BLaER1 treated with 17β-estradiol and CSF1 and Interleukin-3, amounts not matched to agents 10 nM and 100 nM (cell line): ENCODE measurements around the gene ARMC8.

Source experiments
- H3K27ac ChIP-seq, 11 experiments: shearing (Covaris generic); formaldehyde crosslinking; 2 replicates each; pipeline ENCODE4 v1.8.1; 2022
- H3K27me3 ChIP-seq, 11 experiments: shearing (Covaris generic); formaldehyde crosslinking; 2 replicates each; pipeline ENCODE4 v1.8.1; 2022
- H3K36me3 ChIP-seq, 11 experiments: shearing (Covaris generic); formaldehyde crosslinking; 2 replicates each; pipeline ENCODE4 v1.8.1; 2022
- H3K4me1 ChIP-seq, 10 experiments: shearing (Covaris generic); formaldehyde crosslinking; 2 replicates each; pipeline ENCODE4 v1.8.1; 2022
- H3K4me2 ChIP-seq, 11 experiments: shearing (Covaris generic); formaldehyde crosslinking; 2 replicates each; pipeline ENCODE4 v1.8.1; 2022
- H3K4me3 ChIP-seq, 10 experiments: shearing (Covaris generic); formaldehyde crosslinking; 2 replicates each; pipeline ENCODE4 v1.8.1; 2022
- H3K9ac ChIP-seq, 11 experiments: shearing (Covaris generic); formaldehyde crosslinking; 2 replicates each; pipeline ENCODE4 v1.8.1; 2022
- H3K9me3 ChIP-seq, 11 experiments: shearing (Covaris generic); formaldehyde crosslinking; replicated peaks in 1 of 11; 2 replicates each; pipeline ENCODE4 v1.8.1; 2022
- H4K20me1 ChIP-seq, 11 experiments: shearing (Covaris generic); formaldehyde crosslinking; 2 replicates each; pipeline ENCODE4 v1.8.1; 2022
- Cebpa-rat ChIP-seq, 11 experiments: shearing (Covaris generic); IDR thresholded peaks; 2 replicates each; pipeline ENCODE4 v1.8.1; 2022

Gene ARMC8

GRCh38 chr3:138263104-138263503, 76.0 kb downstream of the ARMC8 start:
- Histone ChIP-seq H3K36me3 (peaks cover 39 to 85% (median 51%) of the 10 kb centered on the region in 11 experiments), H4K20me1 (no peaks in the 10 kb centered on the region), H3K9ac (no peak overlapping the region), H3K4me1 (no peaks in the 10 kb centered on the region), H3K4me3 (no peak overlapping the region), H3K27ac (no peak overlapping the region), H3K4me2 (no peak overlapping the region), H3K9me3 (no peaks in the 10 kb centered on the region), H3K27me3 (no peaks in the 10 kb centered on the region)
- TF ChIP-seq Cebpa-rat (IDR thresholded peaks at IDR 0.05): no peak

DNA sequence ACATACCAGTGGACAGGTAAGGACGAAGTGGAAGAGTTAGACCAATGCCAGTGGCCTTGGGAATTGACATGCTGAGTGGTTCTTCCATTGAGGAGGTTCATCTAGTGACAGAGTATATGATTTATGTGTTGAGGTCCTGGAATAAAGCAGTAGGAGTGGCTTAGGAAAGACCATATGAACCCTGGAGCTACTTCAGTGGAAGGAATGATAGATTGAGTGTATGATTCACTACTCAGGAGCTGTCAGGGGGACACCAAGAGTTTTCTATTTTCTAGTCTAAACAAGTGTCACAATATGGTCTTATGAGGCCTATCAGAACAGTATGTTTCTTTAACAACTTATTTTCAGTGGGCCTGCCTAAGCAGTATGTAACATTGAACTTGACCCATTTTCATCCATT, 78.6 kb downstream of the ARMC8 start:
- no peaks in the 10 kb centered on the region for H3K9me3 ChIP-seq
- no peak for TF ChIP-seq Cebpa-rat (IDR thresholded peaks at IDR 0.05)
- H3K27me3 ChIP-seq: no peaks in the 10 kb centered on the region
- no peaks in the 10 kb centered on the region for H4K20me1 ChIP-seq
- no peak overlapping the region for H3K9ac ChIP-seq
- no peak overlapping the region for H3K27ac ChIP-seq
- no peaks in the 10 kb centered on the region for H3K4me1 ChIP-seq
- peaks cover 42 to 88% (median 60%) of the 10 kb centered on the region in 11 experiments; a peak in 21 of 22 replicates for H3K36me3 ChIP-seq
- H3K4me3 ChIP-seq: no peak overlapping the region
- H3K4me2 ChIP-seq: no peak overlapping the region

DNA sequence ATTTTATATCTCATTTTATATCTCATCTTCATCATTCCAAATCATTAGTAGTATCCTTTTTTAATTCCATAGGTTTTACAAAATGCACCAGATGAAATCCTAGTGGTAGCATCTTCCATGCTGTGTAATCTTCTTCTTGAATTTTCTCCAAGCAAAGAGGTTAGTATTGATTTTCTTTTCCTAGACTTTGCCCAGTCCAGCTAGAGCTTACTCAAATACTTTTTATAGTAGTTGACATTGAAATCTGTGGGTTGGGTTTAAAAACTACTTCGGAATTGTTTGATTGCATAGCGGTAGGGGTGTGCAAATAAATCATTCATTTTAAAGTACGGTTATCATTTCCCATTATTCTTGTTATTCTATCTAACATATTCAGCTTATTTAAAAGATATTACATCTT, 80.0 kb downstream of the ARMC8 start:
- Histone ChIP-seq H3K9ac (no peak overlapping the region), H3K4me3 (no peak overlapping the region), H3K4me1 (no peaks in the 10 kb centered on the region), H3K36me3 (peaks cover 54 to 96% (median 73%) of the 10 kb centered on the region in 11 experiments), H3K9me3 (no peaks in the 10 kb centered on the region), H3K4me2 (no peak overlapping the region), H3K27me3 (no peaks in the 10 kb centered on the region), H3K27ac (no peak overlapping the region), H4K20me1 (no peaks in the 10 kb centered on the region)
- no peak for TF ChIP-seq Cebpa-rat (IDR thresholded peaks at IDR 0.05)

- TF ChIP-seq Cebpa-rat (IDR thresholded peaks at IDR 0.05): no peak
- Histone ChIP-seq H3K4me2 (no peak overlapping the region), H4K20me1 (no peaks in the 10 kb centered on the region), H3K9ac (no peak overlapping the region), H3K27me3 (no peaks in the 10 kb centered on the region), H3K4me3 (no peak overlapping the region), H3K9me3 (no peaks in the 10 kb centered on the region), H3K4me1 (no peaks in the 10 kb centered on the region), H3K27ac (no peak overlapping the region), H3K36me3 (peaks cover 67 to 99% (median 84%) of the 10 kb centered on the region in 11 experiments)
Observed at GRCh38 chr3:138270245-138270644, 83.1 kb downstream of the ARMC8 start.

GRCh38 chr3:138271189-138271794, 84.2 kb downstream of the ARMC8 start:
- no peak overlapping the region for H3K4me2 ChIP-seq
- no peaks in the 10 kb centered on the region for H4K20me1 ChIP-seq
- no peak for TF ChIP-seq Cebpa-rat (IDR thresholded peaks at IDR 0.05)
- no peak overlapping the region for H3K9ac ChIP-seq
- H3K36me3 ChIP-seq: peaks cover 68 to 99% (median 87%) of the 10 kb centered on the region in 11 experiments
- H3K4me1 ChIP-seq: no peaks in the 10 kb centered on the region
- no peaks in the 10 kb centered on the region for H3K27me3 ChIP-seq
- H3K4me3 ChIP-seq: no peak overlapping the region
- no peak overlapping the region for H3K27ac ChIP-seq
- H3K9me3 ChIP-seq: no peaks in the 10 kb centered on the region

DNA sequence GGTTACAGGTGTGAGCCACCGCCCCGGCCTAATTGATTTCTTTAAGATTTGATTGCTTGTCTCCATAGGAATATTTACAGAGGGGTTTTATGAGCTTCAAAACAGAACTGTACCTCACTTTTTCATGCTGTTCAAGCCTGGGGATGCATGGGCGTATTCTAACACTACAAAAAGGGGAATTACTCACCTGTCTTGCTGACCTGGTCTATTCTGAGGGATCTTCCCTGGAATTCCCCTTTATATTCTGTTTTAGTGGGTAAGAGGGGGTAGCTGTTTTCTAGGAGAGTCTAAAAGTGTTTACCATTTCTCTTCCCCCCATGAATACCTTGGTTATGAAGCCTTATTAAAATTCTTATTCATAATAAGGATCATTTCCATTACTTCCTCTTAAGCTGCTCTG, 94.5 kb downstream of the ARMC8 start:
- Histone ChIP-seq H3K36me3 (peaks cover 51 to 91% (median 64%) of the 10 kb centered on the region in 11 experiments), H3K4me1 (no peaks in the 10 kb centered on the region), H3K27ac (no peak overlapping the region)

DNA sequence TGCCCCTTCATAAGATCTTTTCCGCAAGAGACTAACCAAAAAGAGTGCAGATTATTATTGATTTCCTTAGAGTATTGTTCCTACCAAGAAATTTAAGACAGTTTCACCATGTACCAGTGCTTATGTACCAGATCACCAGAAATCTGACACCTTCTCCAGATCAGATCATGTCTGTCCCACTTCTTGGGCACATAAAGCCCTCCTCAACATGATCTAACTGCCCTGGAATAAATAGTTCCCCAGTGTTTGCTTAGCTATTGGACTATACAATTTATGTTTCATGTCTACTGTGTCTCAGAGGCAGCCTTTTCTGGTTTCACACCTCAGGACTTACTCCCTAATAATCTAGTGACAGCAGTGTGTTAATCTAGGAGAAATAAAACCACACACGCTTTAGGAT, 95.7 kb downstream of the ARMC8 start:
- H3K27ac ChIP-seq: no peak overlapping the region

More for the DNA sequence above, 94.5 kb downstream of the ARMC8 start:
- Histone ChIP-seq H4K20me1 (no peaks in the 10 kb centered on the region), H3K9me3 (no peaks in the 10 kb centered on the region), H3K4me2 (no peak overlapping the region), H3K9ac (no peak overlapping the region), H3K4me3 (no peak overlapping the region), H3K27me3 (no peaks in the 10 kb centered on the region)
- no peak for TF ChIP-seq Cebpa-rat (IDR thresholded peaks at IDR 0.05)

GRCh38 chr3:138284079-138284478, 97.0 kb downstream of the ARMC8 start:
- H3K27ac ChIP-seq: no peak overlapping the region
- no peaks in the 10 kb centered on the region for H3K9me3 ChIP-seq
- H3K4me3 ChIP-seq: no peak overlapping the region
- no peak overlapping the region for H3K4me2 ChIP-seq
- H3K27me3 ChIP-seq: no peaks in the 10 kb centered on the region
- TF ChIP-seq Cebpa-rat (IDR thresholded peaks at IDR 0.05): no peak
- H4K20me1 ChIP-seq: no peaks in the 10 kb centered on the region
- H3K36me3 ChIP-seq: peaks cover 68 to 98% (median 79%) of the 10 kb centered on the region in 11 experiments
- H3K9ac ChIP-seq: no peak overlapping the region
- H3K4me1 ChIP-seq: no peaks in the 10 kb centered on the region

More for the DNA sequence above, 95.7 kb downstream of the ARMC8 start:
- Histone ChIP-seq H3K36me3 (peaks cover 60 to 91% (median 71%) of the 10 kb centered on the region in 11 experiments), H3K4me1 (no peaks in the 10 kb centered on the region), H3K27me3 (no peaks in the 10 kb centered on the region), H3K4me2 (no peak overlapping the region), H4K20me1 (no peaks in the 10 kb centered on the region), H3K4me3 (no peak overlapping the region), H3K9ac (no peak overlapping the region), H3K9me3 (no peaks in the 10 kb centered on the region)
- no peak for TF ChIP-seq Cebpa-rat (IDR thresholded peaks at IDR 0.05)

DNA sequence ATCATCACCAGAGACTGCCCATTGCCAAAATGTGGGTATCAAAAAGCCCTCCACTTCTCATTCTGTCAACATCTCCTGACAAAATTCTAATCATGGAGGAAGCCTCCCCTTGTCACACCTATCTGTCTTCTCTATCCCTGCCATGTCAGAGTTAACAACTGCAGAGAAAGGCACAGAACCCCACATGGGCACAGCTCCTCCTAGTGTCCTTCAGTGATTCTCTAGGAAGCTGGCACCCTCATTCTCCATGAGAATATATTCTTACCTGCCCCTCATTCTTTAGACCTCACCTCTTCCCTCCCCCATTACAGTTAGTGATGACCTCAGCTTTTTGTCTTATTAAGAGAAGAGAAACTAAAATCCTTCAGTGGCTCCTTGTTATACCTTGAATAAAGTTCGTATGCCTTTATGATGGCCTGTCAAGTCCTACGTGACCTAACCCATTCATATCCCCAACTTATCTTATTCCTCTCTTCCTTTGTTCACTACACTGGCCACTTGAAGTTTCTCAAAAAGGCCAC, 97.9 kb downstream of the ARMC8 start:
- Histone ChIP-seq H4K20me1 (no peaks in the 10 kb centered on the region), H3K4me3 (no peak overlapping the region), H3K27ac (no peak overlapping the region), H3K27me3 (no peaks in the 10 kb centered on the region), H3K9ac (no peak overlapping the region), H3K36me3 (peaks cover 76 to 99% (median 87%) of the 10 kb centered on the region in 11 experiments), H3K9me3 (no peaks in the 10 kb centered on the region), H3K4me1 (no peaks in the 10 kb centered on the region), H3K4me2 (no peak overlapping the region)
- no peak for TF ChIP-seq Cebpa-rat (IDR thresholded peaks at IDR 0.05)

DNA sequence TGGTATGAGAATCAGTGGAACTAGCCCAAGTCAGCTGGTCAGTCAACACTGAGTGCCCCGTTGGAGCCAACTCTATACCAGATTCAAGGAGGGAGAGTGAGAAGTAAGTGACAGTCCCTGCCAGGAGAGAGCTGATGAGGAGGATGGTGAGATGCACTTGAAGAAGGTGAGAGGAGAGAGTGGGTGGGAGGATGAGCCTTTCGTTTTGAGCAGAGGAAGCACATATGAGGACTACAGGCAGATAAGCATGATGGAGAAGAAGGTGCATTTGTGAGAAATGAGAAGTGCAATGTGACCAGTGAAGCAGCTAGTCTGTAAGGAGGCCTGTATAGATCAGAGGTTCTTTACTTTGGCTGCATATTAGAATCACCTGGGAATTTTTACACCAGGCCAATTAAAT, 102.2 kb downstream of the ARMC8 start:
- peaks cover 94 to 100% (median 100%) of the 10 kb centered on the region in 11 experiments for H3K36me3 ChIP-seq
- H4K20me1 ChIP-seq: no peaks in the 10 kb centered on the region
- H3K9ac ChIP-seq: no peak overlapping the region
- no peak overlapping the region for H3K4me3 ChIP-seq
- no peak overlapping the region for H3K4me2 ChIP-seq
- no peaks in the 10 kb centered on the region for H3K4me1 ChIP-seq
- H3K27ac ChIP-seq: no peak overlapping the region
- H3K27me3 ChIP-seq: no peaks in the 10 kb centered on the region
- no peak for TF ChIP-seq Cebpa-rat (IDR thresholded peaks at IDR 0.05)
- H3K9me3 ChIP-seq: no peaks in the 10 kb centered on the region
